Fibroblast of skin of scalp (primary cell): ENCODE measurements around the gene SLFN12L.

Experiments
- DNase-seq: peaks from one replicate; pipeline ENCODE4 v3.0.0-alpha.2; 2013

Gene SLFN12L

GRCh38 chr17:35428229-35428628, 109.2 kb downstream of the SLFN12L start:
- DNase-seq: no peak

- DNase-seq: peak; percentile 7
Measured at GRCh38 chr17:35423761-35424160, 113.7 kb downstream of the SLFN12L start.
